Gastrocnemius medialis (tissue), 4 donors: ENCODE measurements around the gene SNX1.

Experiments
- POLR2A ChIP-seq, 2 donors: fragments of 450-650 bp; IDR thresholded peaks; one replicate each; pipeline ENCODE4 v1.6.1; 2017; ENCODE audit warnings: antibody characterized with exemption in 2 of 2, mild to moderate bottlenecking in 2 of 2, moderate library complexity in 2 of 2
- TF ChIP-seq, protein P1 (sequence below), 5 experiments: fragments of 450-650 bp in 3 of 5; fragments of 200-600 bp in 2 of 5; sonication (generic) in 2 of 5; IDR thresholded peaks in 4 of 5; conservative IDR thresholded peaks in 1 of 5; 1 replicate in 4 of 5; 2 replicates in 1 of 5; pipeline ENCODE4 v1.5.1; 2016 to 2019; ENCODE audit warnings: antibody characterized with exemption in 5 of 5, mild to moderate bottlenecking in 3 of 5, moderate library complexity in 3 of 5

GRCh38 chr15:64093627-64094417, 2.0 kb upstream of the SNX1 start, which contains the start of gene CIAO2A:
- TF ChIP-seq, protein P1, sequence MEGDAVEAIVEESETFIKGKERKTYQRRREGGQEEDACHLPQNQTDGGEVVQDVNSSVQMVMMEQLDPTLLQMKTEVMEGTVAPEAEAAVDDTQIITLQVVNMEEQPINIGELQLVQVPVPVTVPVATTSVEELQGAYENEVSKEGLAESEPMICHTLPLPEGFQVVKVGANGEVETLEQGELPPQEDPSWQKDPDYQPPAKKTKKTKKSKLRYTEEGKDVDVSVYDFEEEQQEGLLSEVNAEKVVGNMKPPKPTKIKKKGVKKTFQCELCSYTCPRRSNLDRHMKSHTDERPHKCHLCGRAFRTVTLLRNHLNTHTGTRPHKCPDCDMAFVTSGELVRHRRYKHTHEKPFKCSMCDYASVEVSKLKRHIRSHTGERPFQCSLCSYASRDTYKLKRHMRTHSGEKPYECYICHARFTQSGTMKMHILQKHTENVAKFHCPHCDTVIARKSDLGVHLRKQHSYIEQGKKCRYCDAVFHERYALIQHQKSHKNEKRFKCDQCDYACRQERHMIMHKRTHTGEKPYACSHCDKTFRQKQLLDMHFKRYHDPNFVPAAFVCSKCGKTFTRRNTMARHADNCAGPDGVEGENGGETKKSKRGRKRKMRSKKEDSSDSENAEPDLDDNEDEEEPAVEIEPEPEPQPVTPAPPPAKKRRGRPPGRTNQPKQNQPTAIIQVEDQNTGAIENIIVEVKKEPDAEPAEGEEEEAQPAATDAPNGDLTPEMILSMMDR (IDR thresholded peaks at IDR 0.05 in 4 of 5, conservative IDR thresholded peaks at IDR 0.05 in 1 of 5), result no peak
- peak; percentile 79 to 84 for TF ChIP-seq POLR2A (IDR thresholded peaks at IDR 0.05)
